C4-2B (cell line): Measurements from ENCODE around the gene SLC5A2.
"Not testable (repeated sequence)": the region's sequence is repeated elsewhere in the genome, so short reads cannot be mapped to it uniquely, and the experiment has no call there.

Experiments used
- H3K27ac ChIP-seq: fragments of 450-650 bp; 2 replicates; pipeline ENCODE4 v1.5.1; 2017
- CTCF ChIP-seq: fragments of 450-650 bp; conservative IDR thresholded peaks from 2 replicates; pipeline ENCODE4 v1.5.1; 2017; ENCODE audit warnings: mild to moderate bottlenecking
- ZFX ChIP-seq: fragments of 450-650 bp; IDR thresholded peaks from 2 replicates; pipeline ENCODE4 v1.6.1; 2017

SLC5A2 gene

GRCh38 chr16:31483081-31483480 is at the start of gene SLC5A2:
TSS of gene SLC5A2 (plus strand) at chr16:31483123. CDS start at chr16:31483137, 14 bp downstream.
- no peak for TF ChIP-seq CTCF
- no peak for TF ChIP-seq ZFX
- H3K27ac ChIP-seq, result no peak within 1 kb of the TSS

- no peak overlapping the region for H3K27ac ChIP-seq
- TF ChIP-seq CTCF (no peak), ZFX (no peak)
Measured at GRCh38 chr16:31435341-31436220, 47.3 kb upstream of the SLC5A2 start.

GRCh38 chr16:31436221-31437045 is 46.5 kb upstream of the SLC5A2 start:
- no peak for TF ChIP-seq ZFX
- H3K27ac ChIP-seq, result no peak overlapping the region

- TF ChIP-seq CTCF, result no peak
- H3K27ac ChIP-seq, result no peak overlapping the region
Measured at GRCh38 chr16:31438414-31438813, 44.5 kb upstream of the SLC5A2 start.

- H3K27ac ChIP-seq, result not testable (repeated sequence)
Measured at GRCh38 chr16:31439023-31439422, 43.9 kb upstream of the SLC5A2 start.

GRCh38 chr16:31439519-31439918 is 43.4 kb upstream of the SLC5A2 start:
- TF ChIP-seq ZFX (no peak), CTCF (no peak)
- H3K27ac ChIP-seq, result no peak overlapping the region

GRCh38 chr16:31440516-31441184 is 42.3 kb upstream of the SLC5A2 start:
- TF ChIP-seq ZFX (no peak), CTCF (no peak)

GRCh38 chr16:31441956-31442355 is 41.0 kb upstream of the SLC5A2 start:
- no peak for TF ChIP-seq CTCF
- no peak for TF ChIP-seq ZFX
- no peak overlapping the region for H3K27ac ChIP-seq

More at GRCh38 chr16:31440516-31441184, 42.3 kb upstream of the SLC5A2 start:
- H3K27ac ChIP-seq, result no peak overlapping the region

GRCh38 chr16:31445931-31446330 is 37.0 kb upstream of the SLC5A2 start:
- not testable (repeated sequence) for H3K27ac ChIP-seq
